Erythroblast (primary cell): ENCODE data around the gene BASP1.

Experiments used
- GATA1 ChIP-seq: IDR thresholded peaks from 2 replicates; pipeline ENCODE4 v1.6.1; 2011; ENCODE audit warnings: low read depth, mild to moderate bottlenecking, control low read depth, low read length, moderate library complexity
- POLR2A ChIP-seq: IDR thresholded peaks from 2 replicates; pipeline ENCODE4 v1.6.1; 2011; ENCODE audit warnings: mild to moderate bottlenecking, low read length

GRCh38 chr5:17187011-17187785 lies 30.2 kb upstream of the BASP1 start:
- TF ChIP-seq POLR2A (no peak), GATA1 (no peak)
